ENCODE measurements around the gene HS3ST6. TPM values are rescaled to one million over a fixed set of nuclear protein-coding genes. Genes with fewer than 3 reads are reported as not detected.

The HS3ST6 gene
- total and polyA plus RNA-seq, 2 of the 13 experiments (the other 11 are each of a cell fraction or from before 2014, with no cell fraction given): not detected

GRCh38 chr16:1966460-1966859 is 48.2 kb upstream of the HS3ST6 start, which contains the start of gene RNF151:
Gene RNF151 (plus strand): TSS chr16:1966856. CDS start chr16:1966882, 26 bp downstream.
- H2AFZ ChIP-seq (ENCODE audit: low read length): no peak within 1 kb of the TSS
- 96% methylated on average over 6 of the region's 6 CpGs for WGBS (ENCODE audit: low lambda C conversion rate)
- no peaks in the 10 kb centered on the region; a peak in 1 of 5 replicates for H3K27me3 ChIP-seq (ENCODE audit: control insufficient read depth in 1 of 2, insufficient read depth in 2 of 2, low read length in 2 of 2)
- FAIRE-seq (no peak), DNase-seq (ENCODE audit: low spot score) (no peak), ATAC-seq (no peak)
- peak within 1 kb of the TSS; percentile 84 to 94 (median 92) for H3K4me3 ChIP-seq (replicated peaks in 1 of 3; ENCODE audit: insufficient read depth in 1 of 3, low read depth in 2 of 3, low read length in 3 of 3)
- H3K79me2 ChIP-seq (ENCODE audit: insufficient read depth, low read length): peaks cover 30% of the 10 kb centered on the region
- in situ Hi-C loops (cut with HindIII; ENCODE audit: extremely low pct_ligation_motif_present, low pct_unique_long_range_greater_than_20kb) (no loop called here), intact Hi-C loops (cut with micrococcal nuclease; ENCODE audit: unreplicated experiment) (no loop called here)
- POLR2A ChIA-PET: interaction anchor here (1.0 to 2.9 kb wide), 4 partner anchors 9 to 81 kb away, joined by 3 to 131 read pairs (median 4); partner anchors contain the start of genes MSRB1, NTHL1 and TSC2
- H3K4me1 ChIP-seq (ENCODE audit: insufficient read depth, low read length): peaks cover 40% of the 10 kb centered on the region
- peaks cover 3 to 19% of the 10 kb centered on the region in 2 experiments; a peak in 3 of 5 replicates for H3K36me3 ChIP-seq (replicated peaks in 1 of 2; ENCODE audit: control insufficient read depth in 1 of 2, insufficient read depth in 2 of 2, low read length in 2 of 2)
- H3K27ac ChIP-seq (ENCODE audit: extremely low read length, insufficient read depth, low read length): peak within 1 kb of the TSS; percentile 73
- BruUV-seq (replicated peaks): no TSS peak
- peaks cover 27% of the 10 kb centered on the region for H4K20me1 ChIP-seq (ENCODE audit: insufficient read depth, low read length)
- no peaks in the 10 kb centered on the region for H3K9me3 ChIP-seq (ENCODE audit: low read length)
- H3K9ac ChIP-seq (ENCODE audit: insufficient read depth, low read depth, low read length): peak within 1 kb of the TSS; percentile 96
- TF ChIP-seq ZNF720 (CRISPR knock-in tag; IDR thresholded peaks at IDR 0.05) (no peak), CREB3 (CRISPR knock-in tag; IDR thresholded peaks at IDR 0.05) (no peak), ZNF709 (CRISPR knock-in tag; IDR thresholded peaks at IDR 0.05) (no peak), ZNF3 (CRISPR knock-in tag; IDR thresholded peaks at IDR 0.05) (no peak), SIX4 (CRISPR knock-in tag; IDR thresholded peaks at IDR 0.05) (no peak)
- peak within 1 kb of the TSS; percentile 100 for H3K4me2 ChIP-seq (ENCODE audit: low read depth, low read length)
- CTCF ChIA-PET (ENCODE audit: low intra/inter-chr PET ratio, low total read pairs): no interaction called here

- peak overlapping the region; percentile 100 for H3K4me2 ChIP-seq (ENCODE audit: low read depth, low read length)
- in situ Hi-C loops (cut with HindIII; ENCODE audit: extremely low pct_ligation_motif_present, low pct_unique_long_range_greater_than_20kb): no loop called here
- peaks cover 3 to 19% of the 10 kb centered on the region in 2 experiments; a peak in 3 of 5 replicates for H3K36me3 ChIP-seq (replicated peaks in 1 of 2; ENCODE audit: control insufficient read depth in 1 of 2, insufficient read depth in 2 of 2, low read length in 2 of 2)
- no peak overlapping the region for H2AFZ ChIP-seq (ENCODE audit: low read length)
- ATAC-seq (no peak), DNase-seq (ENCODE audit: low spot score) (no peak), FAIRE-seq (no peak)
- peaks cover 33% of the 10 kb centered on the region for H3K79me2 ChIP-seq (ENCODE audit: insufficient read depth, low read length)
- peak overlapping the region; percentile 84 to 94 (median 92) for H3K4me3 ChIP-seq (replicated peaks in 1 of 3; ENCODE audit: insufficient read depth in 1 of 3, low read depth in 2 of 3, low read length in 3 of 3)
- WGBS (ENCODE audit: low lambda C conversion rate): 2% methylated on average over 13 of the region's 24 CpGs
- intact Hi-C loops (cut with micrococcal nuclease; ENCODE audit: unreplicated experiment): no loop called here
- H3K9me3 ChIP-seq (ENCODE audit: low read length): no peaks in the 10 kb centered on the region
- peak overlapping the region; percentile 96 for H3K9ac ChIP-seq (ENCODE audit: insufficient read depth, low read depth, low read length)
- H3K27ac ChIP-seq (ENCODE audit: extremely low read length, insufficient read depth, low read length): peak overlapping the region; percentile 73
- peaks cover 34% of the 10 kb centered on the region for H4K20me1 ChIP-seq (ENCODE audit: insufficient read depth, low read length)
- POLR2A ChIA-PET: interaction anchor here (0.8 to 3.1 kb wide), 46 partner anchors 8 to 536 kb away, joined by 3 to 131 read pairs (median 7); partner anchors contain the start of genes ECI1, EME2, FAHD1 and GFER
- CTCF ChIA-PET (ENCODE audit: low intra/inter-chr PET ratio, low total read pairs): no interaction called here
- H3K4me1 ChIP-seq (ENCODE audit: insufficient read depth, low read length): peaks cover 41% of the 10 kb centered on the region
- BruUV-seq (replicated peaks): TSS peak; percentile 84
- H3K27me3 ChIP-seq (ENCODE audit: control insufficient read depth in 1 of 2, insufficient read depth in 2 of 2, low read length in 2 of 2): no peaks in the 10 kb centered on the region; a peak in 1 of 5 replicates
- no peak for TF ChIP-seq BATF2 (CRISPR knock-in tag; IDR thresholded peaks at IDR 0.05)
- 0 out of 2 replicates have a peak, but pooled peaks have one; percentile 0 for TF ChIP-seq ZNF710 (CRISPR knock-in tag; IDR thresholded peaks at IDR 0.05; ENCODE audit: borderline replicate concordance)
- TF ChIP-seq ZNF766 (CRISPR knock-in tag; IDR thresholded peaks at IDR 0.05; ENCODE audit: borderline replicate concordance): no peak
- TF ChIP-seq ZNF263 (CRISPR knock-in tag; IDR thresholded peaks at IDR 0.05): no peak
- TF ChIP-seq MTF2 (CRISPR knock-in tag; IDR thresholded peaks at IDR 0.05; ENCODE audit: borderline replicate concordance): no peak
Measured at GRCh38 chr16:1965396-1966001, 47.3 kb upstream of the HS3ST6 start.
